Measurements from ENCODE around the gene FIBIN. TPM values are rescaled to one million over a fixed set of nuclear protein-coding genes. Genes with fewer than 3 reads are reported as not detected.

Gene FIBIN
- total and polyA plus RNA-seq, 2 experiments from 2014 or later, result 36.5 to 36.7 TPM

GRCh38 chr11:27031754-27032153 lies 37.8 kb downstream of the FIBIN start:
- DNase-seq (ENCODE audit: low spot score), result no peak
- H3K27ac ChIP-seq, result no peak overlapping the region
- H3K36me3 ChIP-seq (replicated peaks; ENCODE audit: insufficient read depth, low read depth), result no peaks in the 10 kb centered on the region
- H3K4me1 ChIP-seq (ENCODE audit: insufficient read depth), result peaks cover 5% of the 10 kb centered on the region
- peaks cover 9% of the 10 kb centered on the region for H3K9me3 ChIP-seq (ENCODE audit: low read depth)
- no peaks in the 10 kb centered on the region for H3K27me3 ChIP-seq
- no peaks in the 10 kb centered on the region for H3K79me2 ChIP-seq
- no peaks in the 10 kb centered on the region for H4K20me1 ChIP-seq (ENCODE audit: insufficient read depth, poor library complexity, severe bottlenecking)
- TF ChIP-seq, protein P1, sequence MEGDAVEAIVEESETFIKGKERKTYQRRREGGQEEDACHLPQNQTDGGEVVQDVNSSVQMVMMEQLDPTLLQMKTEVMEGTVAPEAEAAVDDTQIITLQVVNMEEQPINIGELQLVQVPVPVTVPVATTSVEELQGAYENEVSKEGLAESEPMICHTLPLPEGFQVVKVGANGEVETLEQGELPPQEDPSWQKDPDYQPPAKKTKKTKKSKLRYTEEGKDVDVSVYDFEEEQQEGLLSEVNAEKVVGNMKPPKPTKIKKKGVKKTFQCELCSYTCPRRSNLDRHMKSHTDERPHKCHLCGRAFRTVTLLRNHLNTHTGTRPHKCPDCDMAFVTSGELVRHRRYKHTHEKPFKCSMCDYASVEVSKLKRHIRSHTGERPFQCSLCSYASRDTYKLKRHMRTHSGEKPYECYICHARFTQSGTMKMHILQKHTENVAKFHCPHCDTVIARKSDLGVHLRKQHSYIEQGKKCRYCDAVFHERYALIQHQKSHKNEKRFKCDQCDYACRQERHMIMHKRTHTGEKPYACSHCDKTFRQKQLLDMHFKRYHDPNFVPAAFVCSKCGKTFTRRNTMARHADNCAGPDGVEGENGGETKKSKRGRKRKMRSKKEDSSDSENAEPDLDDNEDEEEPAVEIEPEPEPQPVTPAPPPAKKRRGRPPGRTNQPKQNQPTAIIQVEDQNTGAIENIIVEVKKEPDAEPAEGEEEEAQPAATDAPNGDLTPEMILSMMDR (IDR thresholded peaks at IDR 0.05; ENCODE audit: poor library complexity), result no peak
- TF ChIP-seq EZH2phosphoT487 (IDR thresholded peaks at IDR 0.05; ENCODE audit: low read depth, severe bottlenecking, unreplicated experiment) (no peak), EZH2 (IDR thresholded peaks at IDR 0.05; ENCODE audit: borderline replicate concordance) (no peak)
- no peak overlapping the region for H3K4me3 ChIP-seq
- no peaks in the 10 kb centered on the region for H3K9me2 ChIP-seq (replicated peaks; ENCODE audit: insufficient read depth)
- H3K4me2 ChIP-seq, result no peak overlapping the region
- WGBS (ENCODE audit: low lambda C conversion rate, missing lambda C conversion rate), result 100% methylated on average over 5 of the region's 5 CpGs
- no peak overlapping the region for H2AFZ ChIP-seq

DNA sequence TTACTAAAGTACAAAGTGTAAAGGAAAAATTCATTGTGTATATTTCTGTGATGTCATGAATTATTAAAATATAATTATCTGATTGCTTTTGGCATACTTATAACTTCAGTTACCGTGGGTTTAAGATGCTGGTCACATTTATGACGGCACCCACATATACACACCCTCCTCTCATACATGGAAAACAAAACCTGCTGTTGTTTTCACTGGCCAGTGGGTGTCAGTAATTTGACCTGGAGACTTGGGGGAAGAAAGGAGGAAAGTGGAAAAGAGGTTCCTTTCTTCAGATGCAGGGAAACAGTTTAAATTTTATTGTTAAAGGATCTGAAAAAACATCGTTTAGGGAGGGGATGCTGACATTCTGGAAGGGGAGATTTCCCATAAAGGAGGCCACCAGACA lies 46.0 kb downstream of the FIBIN start:
- Histone ChIP-seq H3K4me2 (no peak overlapping the region), H3K4me1 (ENCODE audit: insufficient read depth) (no peaks in the 10 kb centered on the region), H3K9me2 (replicated peaks; ENCODE audit: insufficient read depth) (no peaks in the 10 kb centered on the region), H3K4me3 (no peak overlapping the region), H3K36me3 (replicated peaks; ENCODE audit: insufficient read depth, low read depth) (no peaks in the 10 kb centered on the region), H4K20me1 (ENCODE audit: insufficient read depth, poor library complexity, severe bottlenecking) (no peaks in the 10 kb centered on the region), H3K27ac (no peak overlapping the region), H3K79me2 (no peaks in the 10 kb centered on the region), H3K9me3 (ENCODE audit: low read depth) (peaks cover 13% of the 10 kb centered on the region), H2AFZ (no peak overlapping the region), H3K27me3 (no peaks in the 10 kb centered on the region)
- no peak for TF ChIP-seq EZH2 (IDR thresholded peaks at IDR 0.05; ENCODE audit: borderline replicate concordance)
- TF ChIP-seq EZH2phosphoT487 (IDR thresholded peaks at IDR 0.05; ENCODE audit: low read depth, severe bottlenecking, unreplicated experiment), result no peak
- TF ChIP-seq, protein P1 (IDR thresholded peaks at IDR 0.05; ENCODE audit: poor library complexity), result no peak
- 72% methylated on average over 3 of the region's 3 CpGs for WGBS (ENCODE audit: low lambda C conversion rate, missing lambda C conversion rate)
- no peak for DNase-seq (ENCODE audit: low spot score)

- Histone ChIP-seq H2AFZ (no peak within 1 kb of the TSS), H3K9me2 (replicated peaks; ENCODE audit: insufficient read depth) (no peaks in the 10 kb centered on the region), H4K20me1 (ENCODE audit: insufficient read depth, poor library complexity, severe bottlenecking) (no peaks in the 10 kb centered on the region), H3K27ac (no peak within 1 kb of the TSS), H3K4me1 (ENCODE audit: insufficient read depth) (no peaks in the 10 kb centered on the region), H3K4me2 (no peak within 1 kb of the TSS), H3K27me3 (no peaks in the 10 kb centered on the region), H3K9me3 (ENCODE audit: low read depth) (peaks cover 7% of the 10 kb centered on the region), H3K79me2 (no peaks in the 10 kb centered on the region), H3K36me3 (replicated peaks; ENCODE audit: insufficient read depth, low read depth) (no peaks in the 10 kb centered on the region), H3K4me3 (no peak within 1 kb of the TSS)
- TF ChIP-seq, protein P1 (IDR thresholded peaks at IDR 0.05; ENCODE audit: poor library complexity), result no peak
- TF ChIP-seq EZH2phosphoT487 (IDR thresholded peaks at IDR 0.05; ENCODE audit: low read depth, severe bottlenecking, unreplicated experiment), result no peak
- no peak for DNase-seq (ENCODE audit: low spot score)
- 64% methylated on average over 4 of the region's 4 CpGs for WGBS (ENCODE audit: low lambda C conversion rate, missing lambda C conversion rate)
These were observed 46.6 kb downstream of the FIBIN start, which contains the start of gene BBOX1 for GRCh38 chr11:27040302-27041115. Gene BBOX1, plus strand, starts transcription at chr11:27040815. Its CDS starts 14,616 bp downstream, at chr11:27055431.

Data from hepatocyte (in vitro differentiated cells).